H9 (cell line): ENCODE measurements around the gene PLD2. TPM values are rescaled to one million over a fixed set of nuclear protein-coding genes. Genes with fewer than 3 reads are reported as not detected.

Source experiments
- DNase-seq: peaks from one replicate; pipeline ENCODE4 v3.0.0-alpha.2; 2017
- H2AFZ ChIP-seq: one replicate; pipeline ENCODE4 v1.6.1; 2013; ENCODE audit warnings: mild to moderate bottlenecking, low read length, control low read depth, moderate library complexity
- H2AK5ac ChIP-seq: 2 replicates; pipeline ENCODE4 v1.6.1; 2013; ENCODE audit warnings: low read length, control low read depth, mixed read lengths; ENCODE audit not compliant: insufficient read length
- H2BK120ac ChIP-seq: one replicate; pipeline ENCODE4 v1.6.1; 2013; ENCODE audit warnings: low read depth, mild to moderate bottlenecking, low read length, control low read depth, inconsistent platforms; ENCODE audit not compliant: poor library complexity, severe bottlenecking
- H2BK12ac ChIP-seq: 2 replicates; pipeline ENCODE4 v1.6.1; 2013; ENCODE audit warnings: low read length, control low read depth, mixed read lengths, low read depth; ENCODE audit not compliant: insufficient read length
- H2BK15ac ChIP-seq: 2 replicates; pipeline ENCODE4 v1.6.1; 2013; ENCODE audit warnings: low read depth, low read length, control low read depth
- H2BK20ac ChIP-seq: one replicate; pipeline ENCODE4 v1.6.1; 2013; ENCODE audit warnings: low read depth, mild to moderate bottlenecking, low read length, control low read depth, inconsistent platforms; ENCODE audit not compliant: poor library complexity, severe bottlenecking
- H2BK5ac ChIP-seq: 2 replicates; pipeline ENCODE4 v1.6.1; 2013; ENCODE audit warnings: low read length, control low read depth, mixed read lengths; ENCODE audit not compliant: insufficient read length
- H3K14ac ChIP-seq: 2 replicates; pipeline ENCODE4 v1.6.1; 2013; ENCODE audit warnings: low read length, control low read depth; ENCODE audit not compliant: insufficient read depth
- H3K18ac ChIP-seq: 2 replicates; pipeline ENCODE4 v1.6.1; 2013; ENCODE audit warnings: low read depth, mild to moderate bottlenecking, mixed read lengths, low read length, control low read depth; ENCODE audit not compliant: insufficient read length
- H3K23ac ChIP-seq: 2 replicates; pipeline ENCODE4 v1.6.1; 2013; ENCODE audit warnings: low read length, control low read depth, mixed read lengths, low read depth; ENCODE audit not compliant: insufficient read length
- H3K23me2 ChIP-seq: 2 replicates; pipeline ENCODE4 v1.6.1; 2013; ENCODE audit warnings: low read depth, mild to moderate bottlenecking, mixed read lengths, low read length, control low read depth; ENCODE audit not compliant: insufficient read length, poor library complexity, severe bottlenecking
- H3K27ac ChIP-seq: 2 replicates; pipeline ENCODE4 v1.5.1; 2013; ENCODE audit warnings: low read length, control low read depth, mixed read lengths, low read depth; ENCODE audit not compliant: insufficient read length
- H3K27me3 ChIP-seq: 2 replicates; pipeline ENCODE4 v1.6.1; 2013; ENCODE audit warnings: low read length, control low read depth, inconsistent platforms; ENCODE audit not compliant: insufficient read depth
- H3K4ac ChIP-seq: 2 replicates; pipeline ENCODE4 v1.6.1; 2013; ENCODE audit warnings: low read depth, mild to moderate bottlenecking, control low read depth, inconsistent platforms, low read length, moderate library complexity
- H3K4me1 ChIP-seq: 2 replicates; pipeline ENCODE4 v1.6.1; 2013; ENCODE audit warnings: low read length, control low read depth, inconsistent platforms; ENCODE audit not compliant: insufficient read depth
- H3K4me2 ChIP-seq: 2 replicates; pipeline ENCODE4 v1.6.1; 2013; ENCODE audit warnings: low read length, control low read depth, mixed read lengths; ENCODE audit not compliant: insufficient read length, insufficient read depth
- H3K56ac ChIP-seq: 2 replicates; pipeline ENCODE4 v1.6.1; 2013; ENCODE audit warnings: low read depth, mild to moderate bottlenecking, mixed read lengths, low read length, control low read depth; ENCODE audit not compliant: insufficient read length
- H3K79me1 ChIP-seq: 2 replicates; pipeline ENCODE4 v1.6.1; 2013; ENCODE audit warnings: low read depth, mild to moderate bottlenecking, moderate library complexity, low read length, control low read depth, inconsistent platforms; ENCODE audit not compliant: insufficient read depth, poor library complexity, severe bottlenecking
- H3K79me2 ChIP-seq: 2 replicates; pipeline ENCODE4 v1.6.1; 2013; ENCODE audit warnings: low read length, control low read depth, inconsistent platforms; ENCODE audit not compliant: insufficient read depth
- H3K9ac ChIP-seq: 2 replicates; pipeline ENCODE4 v1.6.1; 2013; ENCODE audit warnings: low read length, control low read depth, mixed read lengths; ENCODE audit not compliant: insufficient read length; ENCODE audit errors: extremely low read depth
- H3K9me3 ChIP-seq: one replicate; pipeline ENCODE4 v1.6.1; 2013; ENCODE audit warnings: low read depth, low read length, inconsistent platforms; ENCODE audit not compliant: control insufficient read depth
- H3T11ph ChIP-seq: one replicate; pipeline ENCODE4 v1.6.1; 2013; ENCODE audit warnings: mild to moderate bottlenecking, low read length, control low read depth, inconsistent platforms
- H4K20me1 ChIP-seq: one replicate; pipeline ENCODE4 v1.6.1; 2013; ENCODE audit not compliant: control insufficient read depth, insufficient read length, insufficient read depth
- H4K5ac ChIP-seq: 2 replicates; pipeline ENCODE4 v1.6.1; 2013; ENCODE audit warnings: low read depth, mild to moderate bottlenecking, mixed read lengths, low read length, control low read depth; ENCODE audit not compliant: insufficient read length
- H4K8ac ChIP-seq: replicated peaks from 2 replicates; pipeline ENCODE4 v1.6.1; 2013; ENCODE audit warnings: low read length, control low read depth, mixed read lengths, low read depth; ENCODE audit not compliant: insufficient read length
- H4K91ac ChIP-seq: 2 replicates; pipeline ENCODE4 v1.6.1; 2013; ENCODE audit warnings: low read depth, mild to moderate bottlenecking, moderate library complexity, mixed read lengths, low read length, control low read depth; ENCODE audit not compliant: insufficient read length
- H3K27ac Mint-ChIP-seq, 3 experiments: 2 replicates in 2 of 3; 3 replicates in 1 of 3; pipeline ENCODE4 v1.8.0; 2020 to 2021; ENCODE audit warnings: mixed read lengths in 3 of 3, mild to moderate bottlenecking in 1 of 3, moderate library complexity in 1 of 3
- H3K27me3 Mint-ChIP-seq: 2 replicates; pipeline ENCODE4 v1.8.0; 2021; ENCODE audit warnings: low read depth, mild to moderate bottlenecking, moderate library complexity, mixed read lengths
- H3K36me3 Mint-ChIP-seq, 3 experiments: 2 replicates in 2 of 3; 3 replicates in 1 of 3; pipeline ENCODE4 v1.8.0; 2020 to 2021; ENCODE audit warnings: low read depth in 3 of 3, mixed read lengths in 3 of 3; ENCODE audit not compliant: insufficient read depth in 1 of 3
- H3K4me1 Mint-ChIP-seq, 2 experiments: 2 replicates each; pipeline ENCODE4 v1.8.0; 2020; ENCODE audit warnings: mixed read lengths in 2 of 2
- H3K4me3 Mint-ChIP-seq, 2 experiments: 2 replicates in 1 of 2; 3 replicates in 1 of 2; pipeline ENCODE4 v1.8.0; 2020 to 2021; ENCODE audit warnings: mild to moderate bottlenecking in 2 of 2, mixed read lengths in 2 of 2, moderate library complexity in 1 of 2
- H3K9me3 Mint-ChIP-seq, 2 experiments: 2 replicates in 1 of 2; 3 replicates in 1 of 2; pipeline ENCODE4 v1.8.0; 2020; ENCODE audit warnings: mild to moderate bottlenecking in 2 of 2, mixed read lengths in 2 of 2, moderate library complexity in 1 of 2
- CTCF ChIP-seq: fragments of 200-600 bp; sonication (generic); conservative IDR thresholded peaks from 3 replicates; pipeline ENCODE4 v1.8.0; 2021; ENCODE audit warnings: antibody characterized with exemption, mild to moderate bottlenecking
- WGBS: extraction: QIAGEN DNeasy Blood & Tissue Kit; methylation state at CpG from one replicate; pipeline ENCODE4 v1.1.7; 2013; ENCODE audit warnings: missing lambda C conversion rate, low lambda C conversion rate, mixed read lengths; ENCODE audit not compliant: insufficient read length; ENCODE audit errors: extremely low coverage; 5-methylcytosine and 5-hydroxymethylcytosine counted together
- total RNA-seq: library from RNA; stranded (reverse); gene quantifications from 2 replicates; pipeline ENCODE4 v1.2.1, GENCODE V29; 2021

Gene PLD2
- total RNA-seq, 1 experiment from 2014 or later, result 63.3 TPM

GRCh38 chr17:4859816-4860625, 53.1 kb downstream of the PLD2 start:
- no CpG with 5 or more reads among the region's 32 CpGs for WGBS
- Mint-ChIP-seq H3K4me3 (peak overlapping the region; percentile 9 to 58; a peak in 4 of 5 replicates), H3K27me3 (no peaks in the 10 kb centered on the region), H3K9me3 (no peaks in the 10 kb centered on the region), H3K27ac (peak overlapping the region in 2 of 3 experiments; percentile 5 to 78; a peak in 4 of 7 replicates), H3K36me3 (peaks cover 0 to 9% (median 0%) of the 10 kb centered on the region in 3 experiments; a peak in 4 of 7 replicates), H3K4me1 (peaks cover 46 to 48% of the 10 kb centered on the region in 2 experiments)
- H3K4me1 ChIP-seq, result peaks cover 17% of the 10 kb centered on the region; the same call in 1 of the 2 replicates
- H2BK15ac ChIP-seq, result no peak overlapping the region
- peak overlapping the region; percentile 59 for H3K14ac ChIP-seq
- no peak overlapping the region for H2AK5ac ChIP-seq
- H3T11ph ChIP-seq, result no peak overlapping the region
- H3K23ac ChIP-seq, result no peak overlapping the region
- no peak overlapping the region for H4K5ac ChIP-seq
- no peak overlapping the region for H2AFZ ChIP-seq
- no peak overlapping the region for H3K27ac ChIP-seq
- H3K4me2 ChIP-seq, result peak overlapping the region; percentile 43
- no peaks in the 10 kb centered on the region for H4K20me1 ChIP-seq
- H4K8ac ChIP-seq, result no peak overlapping the region
- no peak overlapping the region for H2BK20ac ChIP-seq
- H2BK120ac ChIP-seq, result no peak overlapping the region
- no peaks in the 10 kb centered on the region for H3K79me1 ChIP-seq
- H2BK5ac ChIP-seq, result no peak overlapping the region
- no peak for TF ChIP-seq CTCF
- no peaks in the 10 kb centered on the region for H3K79me2 ChIP-seq
- no peak overlapping the region for H3K18ac ChIP-seq
- no peak overlapping the region for H4K91ac ChIP-seq
- no peaks in the 10 kb centered on the region for H3K9me3 ChIP-seq
- H3K9ac ChIP-seq, result no peak overlapping the region
- no peak overlapping the region for H3K56ac ChIP-seq
- H3K23me2 ChIP-seq, result no peaks in the 10 kb centered on the region
- no peak overlapping the region for H3K4ac ChIP-seq
- no peak for DNase-seq
- no peaks in the 10 kb centered on the region for H3K27me3 ChIP-seq
- H2BK12ac ChIP-seq, result no peak overlapping the region
